WTC11 (cell line): ENCODE data around the gene SMURF1. TPM values are rescaled to one million over a fixed set of nuclear protein-coding genes. Genes with fewer than 3 reads are reported as not detected.
A peak's percentile ranks its signal among the peaks of the same experiment; 100 is the strongest.

Experiments
- ATAC-seq: fragments of 200-7000 bp; cut with Tn5 transposase; 2 replicates; pipeline ENCODE4 v1.10.0; 2021; ENCODE audit warnings: mild to moderate bottlenecking, moderate library complexity
- CTCF ChIA-PET: fragments of 300-600 bp; sonication (Branson Sonifier 250); formaldehyde crosslinking; loops from one replicate; lab custom pipeline; 2021; ENCODE audit warnings: antibody characterized with exemption; lab: Charles Lee
- POLR2A ChIA-PET: fragments of 350-600 bp; sonication (Branson Sonifier 250); formaldehyde crosslinking; loops from one replicate; lab custom pipeline; 2021; ENCODE audit warnings: antibody characterized with exemption; lab: Charles Lee
- DNase-seq: peaks from one replicate; pipeline ENCODE4 v3.0.0; 2021; ENCODE audit warnings: low spot score
- H3K27ac Mint-ChIP-seq: 2 replicates; pipeline ENCODE4 v1.8.0; 2021; ENCODE audit warnings: mixed read lengths
- H3K27me3 Mint-ChIP-seq: 2 replicates; pipeline ENCODE4 v1.8.0; 2021; ENCODE audit warnings: low read depth, mild to moderate bottlenecking, moderate library complexity, mixed read lengths
- H3K36me3 Mint-ChIP-seq: 2 replicates; pipeline ENCODE4 v1.8.0; 2021; ENCODE audit warnings: mixed read lengths
- H3K4me1 Mint-ChIP-seq: 2 replicates; pipeline ENCODE4 v1.8.0; 2022; ENCODE audit warnings: mixed read lengths
- H3K4me3 Mint-ChIP-seq: 2 replicates; pipeline ENCODE4 v1.8.0; 2021; ENCODE audit warnings: mild to moderate bottlenecking, moderate library complexity, mixed read lengths
- H3K9me3 Mint-ChIP-seq: 2 replicates; pipeline ENCODE4 v1.8.0; 2021; ENCODE audit warnings: mixed read lengths
- CDX4 ChIP-seq: fragments of 250-450 bp; sonication (Bioruptor Pico); IDR thresholded peaks from 2 replicates; pipeline ENCODE4 v1.9.0; 2021; ENCODE audit warnings: moderate library complexity, mild to moderate bottlenecking, inconsistent platforms, borderline replicate concordance
- CREB1 ChIP-seq: sonication (generic); formaldehyde crosslinking; IDR thresholded peaks from 2 replicates; pipeline ENCODE4 v1.8.0; 2023; ENCODE audit warnings: mild to moderate bottlenecking, missing genetic modification reagents
- EMX1 ChIP-seq: fragments of 250-450 bp; sonication (Bioruptor Pico); IDR thresholded peaks from 2 replicates; pipeline ENCODE4 v1.8.0; 2021; ENCODE audit warnings: mild to moderate bottlenecking
- FOXK1 ChIP-seq: sonication (generic); formaldehyde crosslinking; IDR thresholded peaks from 2 replicates; pipeline ENCODE4 v1.8.0; 2022; ENCODE audit warnings: mild to moderate bottlenecking, moderate library complexity, missing genetic modification reagents
- FOXP4 ChIP-seq: sonication (generic); formaldehyde crosslinking; IDR thresholded peaks from 2 replicates; pipeline ENCODE4 v1.8.0; 2022; ENCODE audit warnings: mild to moderate bottlenecking, missing genetic modification reagents
- GABPB1 ChIP-seq: sonication (generic); formaldehyde crosslinking; IDR thresholded peaks from 2 replicates; pipeline ENCODE4 v1.8.1; 2023; ENCODE audit warnings: mild to moderate bottlenecking, missing genetic modification reagents
- HMGA2 ChIP-seq: fragments of 250-450 bp; sonication (Bioruptor Pico); IDR thresholded peaks from 2 replicates; pipeline ENCODE4 v1.4.0; 2021; ENCODE audit warnings: mild to moderate bottlenecking, moderate library complexity
- HMGXB4 ChIP-seq: sonication (generic); formaldehyde crosslinking; IDR thresholded peaks from 2 replicates; pipeline ENCODE4 v1.8.1; 2023; ENCODE audit warnings: mild to moderate bottlenecking, moderate library complexity, missing genetic modification reagents
- MYBL2 ChIP-seq: sonication (generic); formaldehyde crosslinking; IDR thresholded peaks from 2 replicates; pipeline ENCODE4 v1.8.1; 2023; ENCODE audit warnings: mild to moderate bottlenecking, moderate library complexity, missing genetic modification reagents
- NR2C2 ChIP-seq: sonication (generic); formaldehyde crosslinking; IDR thresholded peaks from 2 replicates; pipeline ENCODE4 v1.8.0; 2022; ENCODE audit warnings: mild to moderate bottlenecking, missing genetic modification reagents
- OVOL2 ChIP-seq: fragments of 250-450 bp; sonication (Bioruptor Pico); IDR thresholded peaks from 2 replicates; pipeline ENCODE4 v1.9.0; 2021; ENCODE audit warnings: mild to moderate bottlenecking, borderline replicate concordance
- SMAD3 ChIP-seq: sonication (generic); formaldehyde crosslinking; IDR thresholded peaks from 2 replicates; pipeline ENCODE4 v1.8.0; 2022; ENCODE audit warnings: missing genetic modification reagents, mild to moderate bottlenecking, borderline replicate concordance
- STAT6 ChIP-seq: sonication (generic); formaldehyde crosslinking; conservative IDR thresholded peaks from 2 replicates; pipeline ENCODE4 v1.8.1; 2023; ENCODE audit warnings: mild to moderate bottlenecking, low read depth, missing genetic modification reagents, moderate library complexity
- TEAD4 ChIP-seq: sonication (generic); formaldehyde crosslinking; IDR thresholded peaks from 2 replicates; pipeline ENCODE4 v1.8.0; 2022; ENCODE audit warnings: mild to moderate bottlenecking, missing genetic modification reagents
- total RNA-seq: library from RNA; stranded (reverse); gene quantifications from 3 replicates; pipeline ENCODE4 v1.2.3, GENCODE V29; 2021

SMURF1 gene
- total RNA-seq, 1 experiment from 2014 or later: 23.2 TPM

- TF ChIP-seq STAT6 (no peak), CDX4 (CRISPR knock-in tag) (no peak), GABPB1 (no peak), HMGA2 (CRISPR knock-in tag) (no peak)
Observed at GRCh38 chr7:99109108-99110051, 34.5 kb downstream of the SMURF1 start (continued).

GRCh38 chr7:99108613-99109012, 35.3 kb downstream of the SMURF1 start:
- no peak for ATAC-seq
- no peaks in the 10 kb centered on the region for H3K27me3 Mint-ChIP-seq
- H3K36me3 Mint-ChIP-seq: no peaks in the 10 kb centered on the region
- no peak overlapping the region for H3K4me3 Mint-ChIP-seq
- H3K27ac Mint-ChIP-seq: no peak overlapping the region
- TF ChIP-seq FOXK1 (CRISPR knock-in tag) (no peak), HMGXB4 (CRISPR knock-in tag) (no peak), CREB1 (CRISPR knock-in tag) (no peak), EMX1 (no peak), FOXP4 (CRISPR knock-in tag) (no peak), SMAD3 (no peak), OVOL2 (no peak)
- H3K9me3 Mint-ChIP-seq: no peaks in the 10 kb centered on the region
- ChIA-PET CTCF (no interaction called here), POLR2A (no interaction called here)
- DNase-seq: no peak
- peaks cover 65% of the 10 kb centered on the region for H3K4me1 Mint-ChIP-seq

GRCh38 chr7:99106821-99107241, 37.1 kb downstream of the SMURF1 start:
- TF ChIP-seq NR2C2 (CRISPR knock-in tag) (no peak), MYBL2 (CRISPR knock-in tag) (no peak), TEAD4 (CRISPR knock-in tag) (no peak)
- Mint-ChIP-seq H3K27me3 (no peaks in the 10 kb centered on the region), H3K27ac (peak overlapping the region; percentile 73), H3K4me3 (no peak overlapping the region), H3K4me1 (peaks cover 50% of the 10 kb centered on the region), H3K36me3 (no peaks in the 10 kb centered on the region), H3K9me3 (no peaks in the 10 kb centered on the region)
- DNase-seq (no peak), ATAC-seq (no peak)
- CTCF ChIA-PET: interaction anchor here (0.8 kb wide), 1 partner anchor 70 kb away, joined by 3 read pairs; no protein-coding TSS in a partner anchor
- POLR2A ChIA-PET: no interaction called here
